Osteocyte (in vitro differentiated cells): ENCODE results near the gene MAGED1. TPM values are rescaled to one million over a fixed set of nuclear protein-coding genes. Genes with fewer than 3 reads are reported as not detected.

Experiments used
- DNase-seq: peaks from one replicate; pipeline ENCODE4 v3.0.0; 2021; ENCODE audit warnings: mixed read lengths; ENCODE audit not compliant: unreplicated experiment; ENCODE audit errors: extremely low spot score
- H3K27ac Mint-ChIP-seq: one replicate; pipeline ENCODE4 v1.8.0; 2021; ENCODE audit warnings: mild to moderate bottlenecking, mixed read lengths; ENCODE audit not compliant: unreplicated experiment
- H3K27me3 Mint-ChIP-seq: one replicate; pipeline ENCODE4 v1.8.0; 2021; ENCODE audit warnings: mixed read lengths; ENCODE audit not compliant: unreplicated experiment
- H3K36me3 Mint-ChIP-seq: one replicate; pipeline ENCODE4 v1.8.0; 2021; ENCODE audit warnings: mixed read lengths; ENCODE audit not compliant: unreplicated experiment
- H3K4me1 Mint-ChIP-seq: one replicate; pipeline ENCODE4 v1.8.0; 2021; ENCODE audit warnings: mixed read lengths; ENCODE audit not compliant: unreplicated experiment
- H3K4me3 Mint-ChIP-seq: one replicate; pipeline ENCODE4 v1.8.0; 2021; ENCODE audit warnings: mild to moderate bottlenecking, moderate library complexity, mixed read lengths; ENCODE audit not compliant: unreplicated experiment
- H3K9me3 Mint-ChIP-seq: one replicate; pipeline ENCODE4 v1.8.0; 2021; ENCODE audit warnings: mixed read lengths; ENCODE audit not compliant: unreplicated experiment
- total RNA-seq: library from RNA; stranded (reverse); gene quantifications from 2 replicates; pipeline ENCODE4 v1.2.1, GENCODE V29; 2021
- TF ChIP-seq, protein P1 (sequence below): fragments of 200-600 bp; sonication (generic); IDR thresholded peaks from 2 replicates; pipeline ENCODE4 v1.5.0; 2021; ENCODE audit warnings: antibody characterized with exemption, mild to moderate bottlenecking, moderate library complexity

Gene MAGED1
- total RNA-seq, 1 donor from 2014 or later = 396 TPM

GRCh38 chrX:51853251-51853650 is 40.2 kb upstream of the MAGED1 start:
- no peak for DNase-seq
- Mint-ChIP-seq H3K27ac (no peak overlapping the region), H3K27me3 (no peaks in the 10 kb centered on the region), H3K4me1 (peaks cover 7% of the 10 kb centered on the region), H3K9me3 (peaks cover 28% of the 10 kb centered on the region), H3K36me3 (peaks cover 14% of the 10 kb centered on the region), H3K4me3 (no peak overlapping the region)
- TF ChIP-seq, protein P1, sequence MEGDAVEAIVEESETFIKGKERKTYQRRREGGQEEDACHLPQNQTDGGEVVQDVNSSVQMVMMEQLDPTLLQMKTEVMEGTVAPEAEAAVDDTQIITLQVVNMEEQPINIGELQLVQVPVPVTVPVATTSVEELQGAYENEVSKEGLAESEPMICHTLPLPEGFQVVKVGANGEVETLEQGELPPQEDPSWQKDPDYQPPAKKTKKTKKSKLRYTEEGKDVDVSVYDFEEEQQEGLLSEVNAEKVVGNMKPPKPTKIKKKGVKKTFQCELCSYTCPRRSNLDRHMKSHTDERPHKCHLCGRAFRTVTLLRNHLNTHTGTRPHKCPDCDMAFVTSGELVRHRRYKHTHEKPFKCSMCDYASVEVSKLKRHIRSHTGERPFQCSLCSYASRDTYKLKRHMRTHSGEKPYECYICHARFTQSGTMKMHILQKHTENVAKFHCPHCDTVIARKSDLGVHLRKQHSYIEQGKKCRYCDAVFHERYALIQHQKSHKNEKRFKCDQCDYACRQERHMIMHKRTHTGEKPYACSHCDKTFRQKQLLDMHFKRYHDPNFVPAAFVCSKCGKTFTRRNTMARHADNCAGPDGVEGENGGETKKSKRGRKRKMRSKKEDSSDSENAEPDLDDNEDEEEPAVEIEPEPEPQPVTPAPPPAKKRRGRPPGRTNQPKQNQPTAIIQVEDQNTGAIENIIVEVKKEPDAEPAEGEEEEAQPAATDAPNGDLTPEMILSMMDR = no peak

GRCh38 chrX:51855698-51856097 is 37.7 kb upstream of the MAGED1 start:
- H3K9me3 Mint-ChIP-seq = peaks cover 30% of the 10 kb centered on the region
- H3K27ac Mint-ChIP-seq = no peak overlapping the region
- H3K36me3 Mint-ChIP-seq = peaks cover 14% of the 10 kb centered on the region
- DNase-seq = no peak
- no peaks in the 10 kb centered on the region for H3K27me3 Mint-ChIP-seq
- H3K4me1 Mint-ChIP-seq = no peaks in the 10 kb centered on the region
- TF ChIP-seq, protein P1 = no peak
- no peak overlapping the region for H3K4me3 Mint-ChIP-seq

GRCh38 chrX:51857159-51857733 is 36.2 kb upstream of the MAGED1 start:
- no peaks in the 10 kb centered on the region for H3K27me3 Mint-ChIP-seq
- H3K27ac Mint-ChIP-seq = no peak overlapping the region
- no peak overlapping the region for H3K4me3 Mint-ChIP-seq
- peaks cover 30% of the 10 kb centered on the region for H3K9me3 Mint-ChIP-seq
- no peaks in the 10 kb centered on the region for H3K4me1 Mint-ChIP-seq
- TF ChIP-seq, protein P1 = no peak
- DNase-seq = no peak
- peaks cover 12% of the 10 kb centered on the region for H3K36me3 Mint-ChIP-seq

- Mint-ChIP-seq H3K36me3 (peaks cover 11% of the 10 kb centered on the region), H3K4me3 (no peak overlapping the region), H3K27ac (no peak overlapping the region), H3K27me3 (no peaks in the 10 kb centered on the region), H3K4me1 (no peaks in the 10 kb centered on the region), H3K9me3 (peaks cover 40% of the 10 kb centered on the region)
- no peak for DNase-seq
- TF ChIP-seq, protein P1 = peak; percentile 58
Observed at GRCh38 chrX:51860679-51861078, 32.7 kb upstream of the MAGED1 start.

- TF ChIP-seq, protein P1 = no peak
- no peaks in the 10 kb centered on the region for H3K27me3 Mint-ChIP-seq
- no peak overlapping the region for H3K27ac Mint-ChIP-seq
- H3K4me3 Mint-ChIP-seq = no peak overlapping the region
- H3K9me3 Mint-ChIP-seq = peaks cover 23% of the 10 kb centered on the region
- H3K36me3 Mint-ChIP-seq = peaks cover 3% of the 10 kb centered on the region
- peaks cover 5% of the 10 kb centered on the region for H3K4me1 Mint-ChIP-seq
- no peak for DNase-seq
Observed at GRCh38 chrX:51862920-51863319, 30.5 kb upstream of the MAGED1 start.
